ENCODE data around the gene SPATA2.

DNA sequence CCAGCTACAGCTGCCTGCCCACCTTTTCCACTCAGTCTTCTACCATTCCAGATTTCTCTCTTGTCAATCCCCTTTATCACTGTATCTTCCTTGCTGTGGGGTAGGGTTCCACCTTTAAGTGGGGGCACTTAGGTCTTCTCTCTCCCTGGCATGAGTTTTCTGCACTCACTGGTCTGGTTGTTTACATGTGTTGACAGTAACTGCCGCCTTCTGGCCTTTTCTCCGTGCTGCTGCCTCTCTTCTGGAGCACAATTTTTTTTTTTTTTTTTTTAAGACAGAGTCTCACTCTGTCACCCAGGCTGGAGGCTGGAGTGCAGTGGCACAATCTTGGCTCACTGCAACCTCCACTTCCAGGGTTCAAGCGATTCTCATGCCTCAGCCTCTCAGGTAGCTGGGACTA lies 32.8 kb upstream of the SPATA2 start:
- TF ChIP-seq, protein P1, sequence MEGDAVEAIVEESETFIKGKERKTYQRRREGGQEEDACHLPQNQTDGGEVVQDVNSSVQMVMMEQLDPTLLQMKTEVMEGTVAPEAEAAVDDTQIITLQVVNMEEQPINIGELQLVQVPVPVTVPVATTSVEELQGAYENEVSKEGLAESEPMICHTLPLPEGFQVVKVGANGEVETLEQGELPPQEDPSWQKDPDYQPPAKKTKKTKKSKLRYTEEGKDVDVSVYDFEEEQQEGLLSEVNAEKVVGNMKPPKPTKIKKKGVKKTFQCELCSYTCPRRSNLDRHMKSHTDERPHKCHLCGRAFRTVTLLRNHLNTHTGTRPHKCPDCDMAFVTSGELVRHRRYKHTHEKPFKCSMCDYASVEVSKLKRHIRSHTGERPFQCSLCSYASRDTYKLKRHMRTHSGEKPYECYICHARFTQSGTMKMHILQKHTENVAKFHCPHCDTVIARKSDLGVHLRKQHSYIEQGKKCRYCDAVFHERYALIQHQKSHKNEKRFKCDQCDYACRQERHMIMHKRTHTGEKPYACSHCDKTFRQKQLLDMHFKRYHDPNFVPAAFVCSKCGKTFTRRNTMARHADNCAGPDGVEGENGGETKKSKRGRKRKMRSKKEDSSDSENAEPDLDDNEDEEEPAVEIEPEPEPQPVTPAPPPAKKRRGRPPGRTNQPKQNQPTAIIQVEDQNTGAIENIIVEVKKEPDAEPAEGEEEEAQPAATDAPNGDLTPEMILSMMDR (IDR thresholded peaks at IDR 0.05) = no peak
- no peak for TF ChIP-seq EZH2 (IDR thresholded peaks at IDR 0.05)
- no peak for TF ChIP-seq EZH2phosphoT487 (IDR thresholded peaks at IDR 0.05)
